Neuronal stem cell (in vitro differentiated cells): ENCODE results near the gene AMOT.

Source experiments
- DNase-seq: peaks from one replicate; pipeline ENCODE4 v3.0.0-alpha.2; 2013; ENCODE audit warnings: low spot score
- H2AFZ ChIP-seq: one replicate; pipeline ENCODE4 v1.6.1; 2013; ENCODE audit warnings: mild to moderate bottlenecking, low read length, inconsistent platforms
- H2AK5ac ChIP-seq: 2 replicates; pipeline ENCODE4 v1.6.1; 2013; ENCODE audit warnings: low read depth, mild to moderate bottlenecking, inconsistent platforms, low read length, moderate library complexity, mixed read lengths
- H2BK120ac ChIP-seq: 2 replicates; pipeline ENCODE4 v1.6.1; 2013; ENCODE audit warnings: low read depth, mild to moderate bottlenecking, inconsistent platforms, low read length, moderate library complexity, mixed read lengths
- H2BK12ac ChIP-seq: one replicate; pipeline ENCODE4 v1.6.1; 2013; ENCODE audit warnings: low read length, inconsistent platforms
- H2BK15ac ChIP-seq: 2 replicates; pipeline ENCODE4 v1.6.1; 2013; ENCODE audit warnings: mild to moderate bottlenecking, low read length, inconsistent platforms, mixed read lengths
- H2BK5ac ChIP-seq: one replicate; pipeline ENCODE4 v1.6.1; 2013; ENCODE audit warnings: inconsistent platforms, mild to moderate bottlenecking, low read length, moderate library complexity
- H3K14ac ChIP-seq: one replicate; pipeline ENCODE4 v1.6.1; 2013; ENCODE audit warnings: low read length, inconsistent platforms
- H3K18ac ChIP-seq: 2 replicates; pipeline ENCODE4 v1.6.1; 2013; ENCODE audit warnings: low read length, inconsistent platforms
- H3K23ac ChIP-seq: 2 replicates; pipeline ENCODE4 v1.6.1; 2013; ENCODE audit warnings: low read depth, mild to moderate bottlenecking, mixed read lengths, low read length, inconsistent platforms; ENCODE audit not compliant: poor library complexity
- H3K27ac ChIP-seq: replicated peaks from 3 replicates; pipeline ENCODE4 v1.5.1; 2013; ENCODE audit warnings: low read length, inconsistent platforms
- H3K27me3 ChIP-seq, 3 experiments: 2 replicates each; pipeline ENCODE4 v1.6.1; 2013; ENCODE audit warnings: low read length in 3 of 3, mild to moderate bottlenecking in 2 of 3, inconsistent platforms in 1 of 3, low read depth in 1 of 3, mixed read lengths in 1 of 3, moderate library complexity in 1 of 3; ENCODE audit not compliant: control insufficient read depth in 3 of 3, insufficient read depth in 3 of 3
- H3K36me3 ChIP-seq, 2 donors: replicated peaks in 1 of 2; 2 replicates each; pipeline ENCODE4 v1.6.1; 2013; ENCODE audit warnings: low read length in 2 of 2; ENCODE audit not compliant: control insufficient read depth in 2 of 2, insufficient read depth in 2 of 2
- H3K4ac ChIP-seq: 2 replicates; pipeline ENCODE4 v1.6.1; 2013; ENCODE audit warnings: inconsistent platforms, mild to moderate bottlenecking, low read length, moderate library complexity
- H3K4me1 ChIP-seq, 2 donors: 1 replicate in 1 of 2; 2 replicates in 1 of 2; pipeline ENCODE4 v1.6.1; 2013; ENCODE audit warnings: low read length in 2 of 2, low read depth in 1 of 2; ENCODE audit not compliant: control insufficient read depth in 2 of 2, insufficient read depth in 1 of 2
- H3K4me2 ChIP-seq: one replicate; pipeline ENCODE4 v1.6.1; 2013; ENCODE audit warnings: mild to moderate bottlenecking, low read length, inconsistent platforms; ENCODE audit not compliant: insufficient read depth, poor library complexity, severe bottlenecking
- H3K4me3 ChIP-seq, 2 donors: 2 replicates each; pipeline ENCODE4 v1.5.1; 2013; ENCODE audit warnings: low read length in 2 of 2, mild to moderate bottlenecking in 2 of 2, inconsistent platforms in 1 of 2, moderate library complexity in 1 of 2
- H3K79me1 ChIP-seq: one replicate; pipeline ENCODE4 v1.6.1; 2013; ENCODE audit warnings: low read depth, mild to moderate bottlenecking, inconsistent platforms, low read length, moderate library complexity
- H3K9ac ChIP-seq: one replicate; pipeline ENCODE4 v1.6.1; 2013; ENCODE audit warnings: mild to moderate bottlenecking, low read depth, low read length, inconsistent platforms; ENCODE audit not compliant: poor library complexity
- H3K9me3 ChIP-seq, 2 donors: replicated peaks in 1 of 2; 2 replicates each; pipeline versions ENCODE3 to v1.6.1; 2013; ENCODE audit warnings: low read length in 2 of 2, mild to moderate bottlenecking in 2 of 2, inconsistent platforms in 1 of 2, low read depth in 1 of 2, mixed read lengths in 1 of 2, moderate library complexity in 1 of 2; ENCODE audit not compliant: control insufficient read depth in 2 of 2, insufficient read depth in 1 of 2
- H4K8ac ChIP-seq: one replicate; pipeline ENCODE4 v1.6.1; 2013; ENCODE audit warnings: low read depth, mild to moderate bottlenecking, inconsistent platforms, low read length, moderate library complexity
- H4K91ac ChIP-seq: one replicate; pipeline ENCODE4 v1.6.1; 2013; ENCODE audit warnings: low read length, low read depth, mild to moderate bottlenecking, inconsistent platforms; ENCODE audit not compliant: poor library complexity
- WGBS, 2 donors: extraction: QIAGEN DNeasy Blood & Tissue Kit; methylation state at CpG; one replicate each; pipeline ENCODE4 v1.1.7; 2013; ENCODE audit warnings: missing lambda C conversion rate in 2 of 2, mixed read lengths in 1 of 2; ENCODE audit not compliant: insufficient read length in 2 of 2, insufficient replicate concordance in 1 of 2; ENCODE audit errors: extremely low coverage in 2 of 2; 5-methylcytosine and 5-hydroxymethylcytosine counted together

AMOT gene

DNA sequence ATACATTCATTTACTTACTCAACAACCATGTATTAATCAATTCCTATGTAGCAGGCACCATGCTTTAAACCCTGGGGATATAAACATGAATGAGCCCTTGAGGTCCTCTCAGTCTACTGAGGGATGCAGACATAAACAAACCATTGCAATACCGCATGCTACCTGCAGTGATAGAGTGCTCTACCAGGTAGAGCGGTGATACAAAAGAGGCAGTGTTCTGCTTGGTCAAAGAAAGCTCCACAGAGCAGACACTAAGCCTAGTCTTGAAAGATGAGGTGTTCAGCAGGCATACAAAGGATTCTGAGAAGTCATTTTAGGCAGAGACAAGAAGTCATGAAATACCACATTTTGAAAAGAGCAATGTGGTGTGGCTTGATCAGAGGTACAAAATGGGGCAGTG, 26.9 kb upstream of the AMOT start:
- Histone ChIP-seq H2BK5ac (no peak overlapping the region), H3K4me1 (no peaks in the 10 kb centered on the region), H2BK120ac (no peak overlapping the region), H2AK5ac (no peak overlapping the region), H4K8ac (no peak overlapping the region), H3K18ac (no peak overlapping the region), H2AFZ (no peak overlapping the region), H2BK12ac (no peak overlapping the region), H3K9ac (no peak overlapping the region), H3K79me1 (no peaks in the 10 kb centered on the region), H3K4me2 (no peak overlapping the region), H3K4me3 (no peak overlapping the region), H3K9me3 (no peaks in the 10 kb centered on the region), H3K27ac (no peak overlapping the region), H3K23ac (no peak overlapping the region), H2BK15ac (no peak overlapping the region), H3K14ac (no peak overlapping the region), H3K4ac (no peak overlapping the region), H3K36me3 (no peaks in the 10 kb centered on the region), H3K27me3 (no peaks in the 10 kb centered on the region), H4K91ac (no peak overlapping the region)
- no peak for DNase-seq
- WGBS, 2 donors = no CpG with 5 or more reads among the region's 2 CpGs

GRCh38 chrX:112866175-112866574, 25.5 kb upstream of the AMOT start:
- no peak overlapping the region for H3K4me3 ChIP-seq
- H2BK5ac ChIP-seq = no peak overlapping the region
- H3K9ac ChIP-seq = no peak overlapping the region
- no peak overlapping the region for H2AK5ac ChIP-seq
- no peak for DNase-seq
- no peaks in the 10 kb centered on the region for H3K4me1 ChIP-seq
- H2BK12ac ChIP-seq = no peak overlapping the region
- H2BK15ac ChIP-seq = no peak overlapping the region
- no peaks in the 10 kb centered on the region for H3K27me3 ChIP-seq
- no peak overlapping the region for H3K4me2 ChIP-seq
- H4K91ac ChIP-seq = no peak overlapping the region
- no peak overlapping the region for H3K27ac ChIP-seq
- H3K14ac ChIP-seq = no peak overlapping the region
- no peaks in the 10 kb centered on the region for H3K36me3 ChIP-seq
- no CpG with 5 or more reads among the region's 1 CpG for WGBS, 2 donors
- H3K79me1 ChIP-seq = no peaks in the 10 kb centered on the region
- H3K9me3 ChIP-seq = no peaks in the 10 kb centered on the region
- H3K18ac ChIP-seq = no peak overlapping the region
- no peak overlapping the region for H3K4ac ChIP-seq
- no peak overlapping the region for H2AFZ ChIP-seq
- H3K23ac ChIP-seq = no peak overlapping the region
- H4K8ac ChIP-seq = no peak overlapping the region
- H2BK120ac ChIP-seq = no peak overlapping the region

DNA sequence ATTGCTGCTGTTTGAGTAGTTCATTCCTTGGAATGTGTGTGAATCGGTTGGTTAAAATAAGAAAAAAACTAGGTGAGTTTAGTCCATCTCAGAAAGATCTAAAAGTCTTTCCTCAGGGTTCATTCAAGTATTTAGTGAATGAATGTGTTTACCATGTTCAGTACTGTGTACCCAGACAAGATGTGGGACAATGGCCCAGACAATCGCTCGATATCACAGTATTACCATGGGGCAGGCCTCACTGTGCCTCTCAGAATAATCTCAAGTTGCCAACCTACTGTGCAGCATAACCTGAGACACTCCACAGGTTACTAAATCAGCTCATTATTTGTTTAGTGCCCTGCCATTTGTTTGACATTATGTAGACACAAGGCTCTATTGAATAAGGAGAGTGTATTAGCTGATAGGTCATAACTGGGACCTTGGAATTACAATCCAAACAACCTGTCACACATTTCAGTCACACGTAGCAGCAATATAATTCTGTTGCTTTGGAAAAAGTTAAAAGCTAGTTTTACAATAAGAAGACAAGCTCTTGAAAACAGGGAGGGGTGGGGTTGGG, 24.9 kb upstream of the AMOT start:
- Histone ChIP-seq H3K4me2 (no peak overlapping the region), H2BK15ac (no peak overlapping the region), H2BK12ac (no peak overlapping the region), H4K8ac (no peak overlapping the region), H3K27me3 (no peaks in the 10 kb centered on the region), H2AFZ (no peak overlapping the region), H3K4me1 (no peaks in the 10 kb centered on the region), H3K23ac (no peak overlapping the region), H2BK120ac (no peak overlapping the region), H3K4ac (no peak overlapping the region), H4K91ac (no peak overlapping the region), H3K9ac (no peak overlapping the region), H3K27ac (no peak overlapping the region), H2BK5ac (no peak overlapping the region), H3K36me3 (no peaks in the 10 kb centered on the region), H3K79me1 (no peaks in the 10 kb centered on the region), H3K9me3 (no peaks in the 10 kb centered on the region), H3K4me3 (no peak overlapping the region), H3K14ac (no peak overlapping the region), H2AK5ac (no peak overlapping the region), H3K18ac (no peak overlapping the region)
- DNase-seq = no peak
- no CpG with 5 or more reads among the region's 4 CpGs for WGBS, 2 donors

DNA sequence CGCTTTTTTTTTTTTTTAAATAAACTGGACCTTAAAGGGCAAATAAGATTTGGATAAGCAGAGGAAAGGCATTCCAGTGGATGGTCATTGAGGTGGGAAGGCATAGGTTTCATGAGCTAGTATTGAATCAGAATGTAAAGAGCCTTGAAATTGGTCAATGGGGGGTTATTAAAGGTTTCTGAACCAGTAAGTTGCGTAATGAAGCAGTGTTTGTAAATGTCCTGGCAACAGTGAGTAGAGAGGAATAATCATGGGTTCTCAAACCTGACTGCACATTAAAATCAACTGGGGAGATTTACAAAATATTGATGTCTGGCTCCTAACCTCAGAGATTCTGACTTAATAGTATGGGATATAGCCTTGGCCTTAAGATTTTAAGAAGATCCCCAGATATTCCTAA, 23.2 kb upstream of the AMOT start:
- Histone ChIP-seq H3K4me2 (no peak overlapping the region), H2AFZ (no peak overlapping the region), H3K4me1 (no peaks in the 10 kb centered on the region), H3K9ac (no peak overlapping the region), H2BK5ac (no peak overlapping the region), H3K4ac (no peak overlapping the region), H3K14ac (no peak overlapping the region), H3K9me3 (no peaks in the 10 kb centered on the region), H2BK15ac (no peak overlapping the region), H3K4me3 (no peak overlapping the region), H3K23ac (no peak overlapping the region), H3K18ac (no peak overlapping the region), H4K91ac (no peak overlapping the region), H3K27ac (no peak overlapping the region), H2BK12ac (no peak overlapping the region), H2BK120ac (no peak overlapping the region), H3K79me1 (no peaks in the 10 kb centered on the region), H2AK5ac (no peak overlapping the region), H3K27me3 (peaks cover 0 to 1% (median 0%) of the 10 kb centered on the region in 3 experiments), H4K8ac (no peak overlapping the region), H3K36me3 (no peaks in the 10 kb centered on the region)
- DNase-seq = no peak
- WGBS, 2 donors = no CpG with 5 or more reads among the region's 2 CpGs
